NCI-H226 (cell line): ENCODE measurements around the gene RPS8.
A peak's percentile ranks its signal among the peaks of the same experiment; 100 is the strongest.
"Not testable (repeated sequence)": the region's sequence is repeated elsewhere in the genome, so short reads cannot be mapped to it uniquely, and the experiment has no call there.

Source experiments
- DNase-seq: peaks from one replicate; pipeline ENCODE4 v3.0.0-alpha.2; 2015

Gene RPS8

GRCh38 chr1:44775078-44775929 lies at the start of gene RPS8:
Gene RPS8 (plus strand): TSS chr1:44775540. CDS start chr1:44775597, 57 bp downstream.
- peak; percentile 89 for DNase-seq

- peak; percentile 96 for DNase-seq
Observed at GRCh38 chr1:44730741-44731512, 44.4 kb upstream of the RPS8 start, which contains the start of gene RNU5D-1. Gene RNU5D-1 (minus strand): TSS chr1:44731170.

- DNase-seq = no peak
Observed at GRCh38 chr1:44733365-44733764, 42.0 kb upstream of the RPS8 start.

GRCh38 chr1:44733784-44734183 lies 41.6 kb upstream of the RPS8 start:
- no peak for DNase-seq

- DNase-seq = no peak
Observed at GRCh38 chr1:44735992-44736391, 39.3 kb upstream of the RPS8 start.

GRCh38 chr1:44738953-44739306 lies 36.4 kb upstream of the RPS8 start:
- not testable (repeated sequence) for DNase-seq

- peak; percentile 95 for DNase-seq
Observed at GRCh38 chr1:44739307-44740178, 35.8 kb upstream of the RPS8 start, which contains the start of gene KIF2C. Gene KIF2C (plus strand): TSS chr1:44739837. CDS start chr1:44739933, 96 bp downstream.

GRCh38 chr1:44740179-44740617 lies 35.1 kb upstream of the RPS8 start:
- no peak for DNase-seq

GRCh38 chr1:44743211-44743610 lies 32.1 kb upstream of the RPS8 start:
- DNase-seq = no peak

- DNase-seq = no peak
Observed at GRCh38 chr1:44747878-44748277, 27.5 kb upstream of the RPS8 start.

GRCh38 chr1:44757420-44757819 lies 17.9 kb upstream of the RPS8 start:
- DNase-seq = no peak

- DNase-seq = no peak
Observed at GRCh38 chr1:44759077-44759476, 16.3 kb upstream of the RPS8 start.

GRCh38 chr1:44760876-44761275 lies 14.5 kb upstream of the RPS8 start:
- DNase-seq = no peak

- DNase-seq = not testable (repeated sequence)
Observed at GRCh38 chr1:44766421-44766820, 8.9 kb upstream of the RPS8 start.

GRCh38 chr1:44775930-44776729 lies 790 bp downstream of the RPS8 start:
- no peak for DNase-seq

- DNase-seq = no peak
Observed at GRCh38 chr1:44776730-44777068, 1.4 kb downstream of the RPS8 start.

GRCh38 chr1:44777547-44777946 lies 2.2 kb downstream of the RPS8 start:
- DNase-seq = no peak

GRCh38 chr1:44777969-44778635 lies 2.8 kb downstream of the RPS8 start:
- DNase-seq = no peak

GRCh38 chr1:44778705-44779576 lies 3.6 kb downstream of the RPS8 start:
- no peak for DNase-seq

- no peak for DNase-seq
Observed at GRCh38 chr1:44780583-44781121, 5.3 kb downstream of the RPS8 start.
